GM23338 (cell line): Measurements from ENCODE around the gene SORL1. TPM values are rescaled to one million over a fixed set of nuclear protein-coding genes. Genes with fewer than 3 reads are reported as not detected.
A peak's percentile ranks its signal among the peaks of the same experiment; 100 is the strongest.

Source experiments
- ATAC-seq: fragments of 200-7000 bp; cut with Tn5 transposase; 3 replicates; pipeline ENCODE4 v1.9.1; 2020
- DNase-seq: peaks from one replicate; pipeline ENCODE4 v3.0.0-alpha.2; 2015; ENCODE audit warnings: low spot score
- H2AFZ ChIP-seq: fragments of 200-600 bp; sonication (generic); 2 replicates; pipeline ENCODE4 v1.8.0; 2016; ENCODE audit warnings: antibody characterized with exemption, mild to moderate bottlenecking, moderate library complexity
- H3F3A ChIP-seq: fragments of 200-600 bp; sonication (generic); replicated peaks from 2 replicates; pipeline ENCODE4 v1.8.0; 2017; ENCODE audit warnings: antibody characterized with exemption, mixed run types, low read depth
- H3K27ac ChIP-seq: fragments of 200-600 bp; sonication (generic); 2 replicates; pipeline ENCODE4 v1.6.1; 2016; ENCODE audit warnings: low read depth
- H3K27me3 ChIP-seq: fragments of 200-600 bp; sonication (generic); 2 replicates; pipeline ENCODE4 v1.8.0; 2016; ENCODE audit warnings: mild to moderate bottlenecking, mixed run types, moderate library complexity; ENCODE audit not compliant: insufficient read depth
- H3K36me3 ChIP-seq: fragments of 200-600 bp; sonication (generic); 2 replicates; pipeline ENCODE4 v1.8.0; 2016; ENCODE audit warnings: mild to moderate bottlenecking; ENCODE audit not compliant: insufficient read depth
- H3K4me1 ChIP-seq: fragments of 200-600 bp; sonication (generic); 2 replicates; pipeline ENCODE4 v1.8.0; 2016; ENCODE audit warnings: mild to moderate bottlenecking, moderate library complexity; ENCODE audit not compliant: insufficient read depth
- H3K4me2 ChIP-seq: fragments of 200-600 bp; sonication (generic); 2 replicates; pipeline ENCODE4 v1.7.1; 2017; ENCODE audit warnings: mixed run types
- H3K4me3 ChIP-seq: fragments of 200-600 bp; sonication (generic); 2 replicates; pipeline ENCODE4 v1.6.1; 2016; ENCODE audit warnings: mixed run types
- H3K79me2 ChIP-seq: fragments of 200-600 bp; sonication (generic); replicated peaks from 2 replicates; pipeline ENCODE4 v1.8.0; 2017; ENCODE audit warnings: mild to moderate bottlenecking; ENCODE audit not compliant: insufficient read depth
- H3K9me2 ChIP-seq: fragments of 200-600 bp; sonication (generic); 2 replicates; pipeline ENCODE4 v1.8.0; 2017; ENCODE audit not compliant: insufficient read depth
- H4K20me1 ChIP-seq: fragments of 200-600 bp; sonication (generic); replicated peaks from 2 replicates; pipeline ENCODE4 v1.8.0; 2017; ENCODE audit warnings: mild to moderate bottlenecking; ENCODE audit not compliant: insufficient read depth
- H3K27ac Mint-ChIP-seq: 2 replicates; pipeline ENCODE4 v1.8.0; 2020; ENCODE audit warnings: inconsistent platforms, mild to moderate bottlenecking, moderate library complexity, mixed read lengths
- H3K27me3 Mint-ChIP-seq: 3 replicates; pipeline ENCODE4 v1.8.0; 2022; ENCODE audit warnings: low read depth, mild to moderate bottlenecking, moderate library complexity, mixed read lengths, inconsistent platforms; ENCODE audit not compliant: insufficient read depth, poor library complexity
- H3K36me3 Mint-ChIP-seq: 3 replicates; pipeline ENCODE4 v1.8.0; 2021; ENCODE audit warnings: low read depth, mild to moderate bottlenecking, inconsistent platforms, moderate library complexity, mixed read lengths
- H3K4me1 Mint-ChIP-seq: 3 replicates; pipeline ENCODE4 v1.8.0; 2020; ENCODE audit warnings: mild to moderate bottlenecking, inconsistent platforms, mixed read lengths
- H3K4me3 Mint-ChIP-seq: 3 replicates; pipeline ENCODE4 v1.8.0; 2021; ENCODE audit warnings: moderate library complexity, mild to moderate bottlenecking, inconsistent platforms, mixed read lengths
- H3K9me3 Mint-ChIP-seq: 3 replicates; pipeline ENCODE4 v1.8.0; 2020; ENCODE audit warnings: moderate library complexity, mild to moderate bottlenecking, inconsistent platforms, mixed read lengths
- EZH2phosphoT487 ChIP-seq: fragments of 200-600 bp; sonication (generic); IDR thresholded peaks from one replicate; pipeline ENCODE4 v1.8.1; 2018; ENCODE audit warnings: antibody characterized with exemption; ENCODE audit not compliant: unreplicated experiment
- REST ChIP-seq: IDR thresholded peaks from one replicate; pipeline ENCODE4 v1.6.1; 2018; ENCODE audit warnings: antibody characterized with exemption; ENCODE audit not compliant: unreplicated experiment
- STAT1 ChIP-seq: IDR thresholded peaks from one replicate; pipeline ENCODE4 v1.6.1; 2016; ENCODE audit warnings: antibody characterized with exemption; ENCODE audit not compliant: unreplicated experiment
- ZNF331 ChIP-seq: fragments of 250-450 bp; sonication (Bioruptor Pico); IDR thresholded peaks from 2 replicates; pipeline ENCODE4 v1.5.0; 2020; ENCODE audit warnings: low read depth, mild to moderate bottlenecking, moderate library complexity
- ZNF462 ChIP-seq: fragments of 250-450 bp; sonication (Bioruptor Pico); IDR thresholded peaks from 2 replicates; pipeline ENCODE4 v1.5.0; 2020; ENCODE audit warnings: mild to moderate bottlenecking, moderate library complexity
- polyA plus RNA-seq: library from polyadenylated mRNA; unstranded; fragments of >200 nt; fragmentation: Nextera tagmentation; extraction: Ambion mirVana; gene quantifications from 2 replicates; pipeline ENCODE4 v1.2.1, GENCODE V29; 2016
- total RNA-seq: library from RNA; depleted of rRNA; stranded (reverse); fragments of >200 nt; shearing (Covaris generic); gene quantifications from 2 replicates; pipeline ENCODE4 v1.2.3, GENCODE V29; 2014

Gene SORL1
- total and polyA plus RNA-seq, 2 experiments from 2014 or later: 23.0 to 78.8 TPM

GRCh38 chr11:121487191-121487590, 35.1 kb downstream of the SORL1 start:
- Histone ChIP-seq H3K9me2 (no peaks in the 10 kb centered on the region), H3K36me3 (peaks cover 14% of the 10 kb centered on the region; the same call in 1 of the 2 replicates), H4K20me1 (no peaks in the 10 kb centered on the region; the same call in 1 of the 2 replicates), H2AFZ (no peak overlapping the region), H3K4me1 (peaks cover 10% of the 10 kb centered on the region; the same call in 1 of the 2 replicates), H3K4me2 (no peak overlapping the region), H3K27ac (no peak overlapping the region), H3F3A (no peaks in the 10 kb centered on the region; the same call in 1 of the 2 replicates), H3K27me3 (no peaks in the 10 kb centered on the region), H3K79me2 (peaks cover 37% of the 10 kb centered on the region), H3K4me3 (no peak overlapping the region)
- Mint-ChIP-seq H3K4me3 (no peak overlapping the region), H3K4me1 (peaks cover 15% of the 10 kb centered on the region), H3K9me3 (no peaks in the 10 kb centered on the region), H3K27me3 (peaks cover 3% of the 10 kb centered on the region), H3K27ac (peak overlapping the region; percentile 29; the same call in 1 of the 2 replicates), H3K36me3 (peaks cover 48% of the 10 kb centered on the region)
- no peak for DNase-seq
- TF ChIP-seq ZNF462 (CRISPR knock-in tag) (no peak), EZH2phosphoT487 (no peak), ZNF331 (CRISPR knock-in tag) (no peak), REST (no peak), STAT1 (no peak)
- no peak for ATAC-seq
